IPS-NIHi11 (cell line): ENCODE data around the gene HOATZ.

ENCODE experiments used
- DNase-seq: peaks from one replicate; pipeline ENCODE4 v3.0.0; 2012; ENCODE audit warnings: mixed read lengths, low spot score

HOATZ gene

GRCh38 chr11:111514216-111515031 is at the start of gene HOATZ:
Gene HOATZ (plus strand): TSS chr11:111514778. CDS start chr11:111514785, 7 bp downstream.
- DNase-seq, result peak; percentile 81

GRCh38 chr11:111465400-111465799 is 49.2 kb upstream of the HOATZ start:
- DNase-seq, result no peak

GRCh38 chr11:111466615-111467014 is 48.0 kb upstream of the HOATZ start:
- DNase-seq, result no peak

GRCh38 chr11:111469200-111469599 is 45.4 kb upstream of the HOATZ start:
- no peak for DNase-seq

GRCh38 chr11:111472228-111472627 is 42.4 kb upstream of the HOATZ start:
- no peak for DNase-seq

- DNase-seq, result no peak
Observed at GRCh38 chr11:111474432-111474831, 40.1 kb upstream of the HOATZ start.

- DNase-seq, result no peak
Observed at GRCh38 chr11:111476366-111476765, 38.2 kb upstream of the HOATZ start.

- DNase-seq, result no peak
Observed at GRCh38 chr11:111476956-111477355, 37.6 kb upstream of the HOATZ start.

GRCh38 chr11:111477898-111478297 is 36.7 kb upstream of the HOATZ start:
- DNase-seq, result no peak

GRCh38 chr11:111479666-111480065 is 34.9 kb upstream of the HOATZ start:
- DNase-seq, result no peak

GRCh38 chr11:111483431-111483830 is 31.1 kb upstream of the HOATZ start:
- no peak for DNase-seq

- no peak for DNase-seq
Observed at GRCh38 chr11:111490496-111490895, 24.1 kb upstream of the HOATZ start.

- no peak for DNase-seq
Observed at GRCh38 chr11:111494040-111494439, 20.5 kb upstream of the HOATZ start.

- DNase-seq, result no peak
Observed at GRCh38 chr11:111499483-111499882, 15.1 kb upstream of the HOATZ start.

GRCh38 chr11:111500481-111500880 is 14.1 kb upstream of the HOATZ start:
- no peak for DNase-seq

- DNase-seq, result no peak
Observed at GRCh38 chr11:111502611-111503010, 12.0 kb upstream of the HOATZ start.

GRCh38 chr11:111510311-111510710 is 4.3 kb upstream of the HOATZ start:
- DNase-seq, result no peak

GRCh38 chr11:111512296-111513239 is 2.0 kb upstream of the HOATZ start, which contains the start of gene BTG4:
Gene BTG4 (minus strand): TSS chr11:111512386. CDS start chr11:111498776, 13,610 bp downstream.
- DNase-seq, result peak; percentile 58

GRCh38 chr11:111513240-111513605 is 1.4 kb upstream of the HOATZ start:
- no peak for DNase-seq

GRCh38 chr11:111515591-111515990 is 1.0 kb downstream of the HOATZ start:
- no peak for DNase-seq

- no peak for DNase-seq
Observed at GRCh38 chr11:111518668-111519067, 4.1 kb downstream of the HOATZ start.

- no peak for DNase-seq
Observed at GRCh38 chr11:111520560-111520959, 6.0 kb downstream of the HOATZ start.

GRCh38 chr11:111521135-111521534 is 6.6 kb downstream of the HOATZ start:
- no peak for DNase-seq
